Measurements from ENCODE around the gene IER5.
"Not testable (repeated sequence)": the region's sequence is repeated elsewhere in the genome, so short reads cannot be mapped to it uniquely, and the experiment has no call there.

Gene IER5

DNA sequence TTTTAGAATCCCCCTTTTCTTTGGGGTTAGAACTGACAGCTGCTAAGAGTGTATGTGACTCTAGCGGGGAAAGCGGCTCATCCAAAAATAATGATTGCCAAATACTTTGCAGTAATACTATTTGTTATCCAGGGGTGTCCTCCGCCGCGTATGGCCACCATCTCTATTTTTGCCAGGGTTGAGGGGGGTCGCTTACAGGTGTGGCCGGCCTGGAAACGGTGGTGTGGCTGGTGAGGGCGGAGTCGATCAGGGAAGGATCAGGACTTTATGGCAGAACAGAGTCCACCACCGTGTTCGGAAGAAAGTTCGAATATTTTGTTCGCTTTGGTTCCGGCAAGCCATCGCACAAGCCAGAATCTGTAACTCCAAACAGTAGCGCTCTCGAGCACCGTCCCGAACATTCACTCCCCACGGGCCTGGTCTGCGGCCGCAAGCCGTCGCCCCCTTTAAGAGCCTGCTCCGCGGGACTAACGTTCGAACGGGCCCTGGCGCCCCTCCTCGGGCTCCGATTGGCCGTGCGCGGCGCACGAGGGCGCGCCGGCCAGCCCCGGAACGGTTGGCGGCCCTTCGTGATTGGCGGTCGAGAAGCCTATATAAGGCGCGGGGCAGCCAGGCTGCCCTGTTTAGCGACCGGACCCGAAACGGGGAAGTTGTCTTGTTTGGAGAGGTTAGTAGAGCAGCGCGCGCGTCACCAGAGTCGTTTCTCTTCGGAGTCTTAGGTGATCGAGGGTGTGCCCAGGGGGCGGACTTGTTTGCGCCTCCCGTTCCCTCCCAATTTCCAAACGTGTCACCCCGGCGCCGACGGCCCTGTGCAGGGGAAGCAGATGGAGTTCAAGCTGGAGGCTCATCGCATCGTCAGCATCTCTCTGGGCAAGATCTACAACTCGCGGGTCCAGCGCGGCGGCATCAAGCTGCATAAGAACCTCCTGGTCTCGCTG, at the start of gene IER5:
Gene IER5 (plus strand): TSS at position 622 of the 938 bp plus-strand sequence. CDS start 203 bp downstream, at position 825.
- DNase-seq (ENCODE audit: low read depth) = peak; percentile 92

DNA sequence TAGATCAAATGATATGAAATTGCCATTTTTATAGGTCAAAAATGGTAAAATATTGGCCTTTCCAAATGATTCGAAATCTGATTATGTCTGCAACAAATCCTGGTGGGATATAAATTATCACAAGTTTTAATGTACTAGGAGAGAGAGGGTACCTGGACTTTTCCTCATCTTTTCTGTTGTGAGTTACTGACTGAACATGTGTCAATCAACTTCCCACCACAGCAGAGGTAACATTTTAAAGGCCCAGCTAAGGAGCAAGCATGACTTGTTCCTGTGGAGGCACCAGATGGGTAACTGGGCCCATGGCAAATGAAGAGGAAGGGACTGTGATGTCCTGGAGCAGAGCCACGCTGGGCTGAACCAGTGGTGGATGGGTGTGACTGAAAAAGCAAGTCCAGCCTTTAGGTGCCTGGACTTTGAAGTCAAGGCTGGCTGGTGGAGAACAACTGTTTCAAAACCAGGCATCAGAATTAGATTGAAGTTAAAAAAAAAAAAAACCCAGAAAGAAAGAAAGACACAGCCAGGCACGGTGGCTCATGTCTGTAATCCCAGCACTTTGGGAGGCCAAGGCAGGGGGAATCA, 48.1 kb upstream of the IER5 start:
- no peak for DNase-seq (ENCODE audit: low read depth)

DNA sequence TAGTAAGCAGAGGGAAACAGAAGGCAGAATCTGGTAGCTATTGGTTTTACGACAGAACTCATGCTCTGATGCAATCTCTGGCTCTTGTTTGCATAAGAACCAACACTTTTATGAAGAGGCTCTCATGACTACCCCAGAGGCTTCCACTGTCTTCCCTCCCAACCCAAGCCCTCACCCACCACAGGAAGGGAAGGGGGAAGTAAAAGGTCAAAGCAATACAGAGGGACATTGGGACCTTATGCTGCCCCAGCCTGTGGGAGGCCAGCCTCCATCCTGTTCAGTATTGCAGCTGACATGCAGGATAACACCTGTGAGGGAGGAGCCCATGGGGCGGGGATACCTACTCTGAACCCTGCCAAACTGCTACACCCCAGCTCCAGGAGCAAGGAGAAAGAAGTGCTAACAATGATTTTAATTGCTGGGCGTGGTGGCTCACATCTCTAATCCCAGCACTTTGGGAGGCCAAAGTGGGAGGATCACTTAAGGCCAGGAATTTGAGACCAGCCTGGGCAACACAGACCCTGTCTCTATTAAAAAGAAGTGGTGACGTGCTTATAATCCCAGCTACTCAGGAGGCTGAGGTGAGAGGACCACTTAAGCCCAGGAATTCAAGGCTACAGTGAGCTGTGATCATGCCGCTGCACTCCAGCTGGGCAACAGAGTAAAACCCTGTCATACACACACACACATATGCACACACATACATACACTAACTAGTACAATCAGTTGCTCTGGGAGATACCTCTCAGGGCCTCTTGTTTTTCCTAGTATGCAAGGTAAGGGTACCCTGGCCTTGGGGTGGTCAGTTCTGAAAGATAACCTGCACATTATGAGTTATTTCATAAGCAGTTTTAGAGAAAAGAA, 45.2 kb upstream of the IER5 start:
- no peak for DNase-seq (ENCODE audit: low read depth)

DNA sequence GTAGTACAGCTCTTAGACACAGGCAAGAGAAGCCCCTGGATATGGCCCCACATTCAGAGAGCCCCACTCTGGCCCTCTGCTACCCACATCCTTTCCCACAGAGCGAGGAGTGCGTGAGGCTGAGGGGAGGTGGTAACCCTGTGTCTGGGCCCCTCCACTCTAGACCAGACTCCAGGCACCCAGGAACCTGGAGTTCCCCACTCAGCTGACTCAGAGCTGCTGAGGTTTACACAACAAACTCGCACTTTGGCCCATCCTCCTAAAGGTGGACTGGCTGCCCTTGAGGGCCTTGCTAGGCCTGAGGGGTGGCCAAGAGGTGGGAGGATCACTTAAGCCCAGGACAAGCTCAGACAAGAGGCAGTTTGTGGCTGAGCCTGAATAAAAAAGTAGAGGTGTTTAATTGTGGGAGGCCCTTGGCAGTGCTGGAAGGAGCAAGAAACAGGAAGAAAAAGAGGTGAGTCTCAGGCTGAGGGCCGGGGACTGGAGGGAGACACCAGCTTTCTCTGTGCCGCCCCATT, 44.0 kb upstream of the IER5 start:
- peak; percentile 36 for DNase-seq (ENCODE audit: low read depth)

DNA sequence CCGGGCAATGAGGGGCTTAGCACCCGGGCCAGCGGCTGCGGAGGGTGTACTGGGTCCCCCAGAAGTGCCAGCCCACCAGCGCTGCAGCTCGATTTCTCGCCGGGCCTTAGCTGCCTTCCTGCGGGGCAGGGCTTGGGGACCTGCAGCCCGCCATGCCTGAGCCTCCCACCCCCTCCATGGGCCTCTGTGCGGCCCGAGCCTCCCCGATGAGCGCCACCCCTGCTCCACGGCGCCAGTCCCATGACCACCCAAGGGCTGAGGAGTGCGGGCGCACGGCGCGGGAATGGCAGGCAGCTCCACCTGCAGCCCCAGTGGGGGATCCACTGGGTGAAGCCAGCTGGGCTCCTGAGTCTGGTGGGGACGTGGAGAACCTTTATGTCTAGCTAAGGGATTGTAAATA, 42.6 kb upstream of the IER5 start:
- not testable (repeated sequence) for DNase-seq (ENCODE audit: low read depth)

DNA sequence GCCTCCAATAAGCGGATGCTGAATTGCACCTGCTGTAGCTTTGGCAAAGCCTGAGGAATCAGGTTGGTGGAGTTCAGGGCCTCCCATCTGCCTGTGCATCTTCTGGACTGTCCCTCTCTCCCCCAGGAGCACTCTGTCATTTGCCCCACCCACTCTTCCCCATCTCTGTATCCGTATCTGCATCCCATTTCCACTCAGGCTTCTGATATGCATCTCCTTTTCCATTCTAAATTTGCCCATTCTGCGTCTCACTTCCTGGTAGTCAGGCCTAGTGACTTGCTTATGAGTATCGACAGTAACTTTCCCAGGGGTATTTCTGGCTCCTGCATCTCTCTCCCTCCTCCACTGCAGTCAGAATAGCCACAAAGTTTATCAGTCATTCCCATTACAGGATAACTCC, 39.1 kb upstream of the IER5 start:
- no peak for DNase-seq (ENCODE audit: low read depth)

DNA sequence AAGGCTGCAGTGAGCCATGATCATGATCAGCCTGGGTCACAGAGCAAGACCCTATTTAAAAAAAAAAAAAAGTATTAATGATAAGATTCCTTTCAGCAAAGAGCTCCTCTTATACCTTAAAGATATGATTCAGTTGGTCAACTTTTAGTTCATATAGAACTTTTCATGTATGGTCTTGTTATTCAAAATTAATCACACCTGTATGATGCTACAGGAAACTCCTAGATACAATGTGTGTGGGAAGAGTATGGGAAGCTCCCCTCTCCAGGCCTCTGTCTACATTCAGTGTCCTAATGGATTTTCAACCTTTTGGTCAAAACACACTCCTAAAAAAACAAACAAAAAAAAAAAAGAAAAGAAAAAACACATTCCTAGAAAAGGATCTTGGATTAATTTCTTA, 37.6 kb upstream of the IER5 start:
- no peak for DNase-seq (ENCODE audit: low read depth)

DNA sequence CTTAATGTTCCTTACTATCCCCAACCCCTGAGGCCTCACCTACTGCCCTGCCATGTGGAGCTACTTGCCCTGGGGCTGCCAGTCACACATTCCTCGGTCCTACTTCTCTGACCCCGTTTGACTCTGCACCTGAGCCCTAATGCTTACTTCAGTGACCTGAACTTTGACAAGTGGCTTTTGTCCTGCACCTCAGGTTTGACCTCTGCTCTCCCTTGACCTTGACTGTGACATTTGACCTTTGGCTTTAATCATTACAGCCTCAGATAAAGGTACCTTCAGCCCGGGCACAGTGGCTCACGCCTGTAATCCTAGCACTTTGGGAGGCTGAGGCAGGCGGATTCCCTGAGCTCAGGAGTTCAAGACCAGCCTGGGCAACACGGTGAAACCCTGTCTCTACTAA, 31.9 kb upstream of the IER5 start:
- DNase-seq (ENCODE audit: low read depth) = no peak

DNA sequence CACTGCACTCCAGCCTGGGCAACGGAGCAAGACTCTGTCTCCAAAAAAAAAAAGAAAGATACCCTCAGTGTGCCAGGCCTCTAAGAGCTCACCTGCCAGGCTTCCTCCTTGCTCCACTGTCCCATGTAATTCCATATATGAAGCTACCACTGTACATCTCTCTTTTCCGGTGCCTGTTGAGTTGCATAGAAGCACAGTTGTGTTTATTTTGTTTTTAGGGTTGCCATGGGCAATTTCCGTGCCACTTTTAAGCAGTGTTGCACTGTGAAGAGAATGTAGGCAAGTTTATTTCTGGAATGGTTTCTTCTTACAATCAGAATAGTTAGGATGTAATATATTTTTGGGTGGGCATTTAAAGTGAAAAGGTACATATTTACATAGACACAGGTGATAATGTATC, 31.4 kb upstream of the IER5 start:
- no peak for DNase-seq (ENCODE audit: low read depth)

DNA sequence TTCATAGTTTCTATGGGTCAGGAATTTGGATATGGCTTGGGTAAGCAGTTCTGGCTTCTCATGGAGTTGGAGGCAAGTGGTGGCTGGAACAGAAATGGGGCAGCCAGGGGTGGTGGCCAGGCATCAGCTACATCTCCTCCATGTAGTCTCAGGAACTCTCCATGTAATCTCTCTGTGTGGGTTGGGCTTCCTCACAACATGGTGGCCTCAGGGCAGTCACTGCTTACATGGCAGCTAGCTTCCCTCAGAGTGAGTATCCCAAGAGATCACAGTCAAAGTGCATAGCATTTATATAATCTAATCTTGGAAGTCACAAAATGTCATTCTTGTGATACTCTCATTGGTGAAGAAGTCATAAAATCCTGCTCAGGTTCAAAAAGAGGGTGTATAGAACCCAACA, 29.1 kb upstream of the IER5 start:
- no peak for DNase-seq (ENCODE audit: low read depth)

DNA sequence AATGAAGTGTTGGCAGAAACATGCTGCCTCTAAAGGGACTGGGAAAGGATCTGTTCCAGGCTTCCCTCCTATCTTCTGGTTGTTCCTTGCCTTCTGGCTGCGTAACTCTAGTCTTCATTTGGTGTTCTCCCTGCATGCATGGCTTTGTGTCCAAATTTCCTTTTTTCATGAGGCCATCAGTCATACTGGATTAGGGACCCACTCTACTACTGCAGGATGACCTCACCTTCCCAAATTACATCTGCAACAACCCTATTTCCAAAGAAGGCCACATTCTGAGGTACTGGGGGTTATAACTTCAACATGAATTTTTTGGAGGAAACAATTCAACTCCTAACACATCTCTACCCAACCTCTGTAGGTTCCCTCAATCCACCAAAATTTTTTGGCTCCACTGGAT, 28.4 kb upstream of the IER5 start:
- no peak for DNase-seq (ENCODE audit: low read depth)

DNA sequence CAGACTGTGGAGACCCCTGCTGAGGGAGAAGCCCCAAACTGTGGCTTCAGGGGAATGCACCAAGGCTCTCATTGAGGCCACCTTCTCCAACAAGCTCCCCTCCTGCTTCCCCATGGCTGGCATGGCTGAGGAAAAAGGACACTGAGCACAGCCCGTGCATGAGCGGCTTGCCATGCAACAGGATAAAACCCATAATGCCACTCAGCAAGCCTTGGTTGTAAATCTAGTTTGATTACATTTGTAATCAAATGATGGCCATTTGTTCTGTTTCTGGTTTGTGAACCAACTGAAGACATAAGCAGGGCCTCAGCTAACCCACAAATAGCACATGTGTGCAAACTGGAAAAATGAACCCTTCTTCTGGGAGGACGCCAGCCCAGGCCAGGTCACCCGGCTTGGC, 27.6 kb upstream of the IER5 start:
- not testable (repeated sequence) for DNase-seq (ENCODE audit: low read depth)

DNA sequence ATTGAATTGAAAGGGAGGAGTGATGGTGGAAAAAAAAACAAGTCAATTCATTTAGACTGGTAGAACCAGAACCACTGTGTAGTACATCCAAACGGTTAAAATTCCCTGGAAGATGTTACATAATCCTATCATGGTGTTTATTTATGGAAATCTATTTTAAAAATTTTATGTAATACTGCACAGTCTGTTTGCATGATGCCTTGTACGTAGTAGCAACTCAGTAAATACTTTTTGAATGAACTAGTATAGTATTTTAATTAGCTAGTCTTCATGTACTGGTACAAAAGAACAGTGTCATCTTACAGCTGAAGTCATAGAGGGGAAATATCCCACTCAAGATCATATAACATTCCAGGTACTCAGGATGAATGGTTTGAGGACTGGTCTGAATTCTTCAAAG, 27.0 kb upstream of the IER5 start:
- no peak for DNase-seq (ENCODE audit: low read depth)

DNA sequence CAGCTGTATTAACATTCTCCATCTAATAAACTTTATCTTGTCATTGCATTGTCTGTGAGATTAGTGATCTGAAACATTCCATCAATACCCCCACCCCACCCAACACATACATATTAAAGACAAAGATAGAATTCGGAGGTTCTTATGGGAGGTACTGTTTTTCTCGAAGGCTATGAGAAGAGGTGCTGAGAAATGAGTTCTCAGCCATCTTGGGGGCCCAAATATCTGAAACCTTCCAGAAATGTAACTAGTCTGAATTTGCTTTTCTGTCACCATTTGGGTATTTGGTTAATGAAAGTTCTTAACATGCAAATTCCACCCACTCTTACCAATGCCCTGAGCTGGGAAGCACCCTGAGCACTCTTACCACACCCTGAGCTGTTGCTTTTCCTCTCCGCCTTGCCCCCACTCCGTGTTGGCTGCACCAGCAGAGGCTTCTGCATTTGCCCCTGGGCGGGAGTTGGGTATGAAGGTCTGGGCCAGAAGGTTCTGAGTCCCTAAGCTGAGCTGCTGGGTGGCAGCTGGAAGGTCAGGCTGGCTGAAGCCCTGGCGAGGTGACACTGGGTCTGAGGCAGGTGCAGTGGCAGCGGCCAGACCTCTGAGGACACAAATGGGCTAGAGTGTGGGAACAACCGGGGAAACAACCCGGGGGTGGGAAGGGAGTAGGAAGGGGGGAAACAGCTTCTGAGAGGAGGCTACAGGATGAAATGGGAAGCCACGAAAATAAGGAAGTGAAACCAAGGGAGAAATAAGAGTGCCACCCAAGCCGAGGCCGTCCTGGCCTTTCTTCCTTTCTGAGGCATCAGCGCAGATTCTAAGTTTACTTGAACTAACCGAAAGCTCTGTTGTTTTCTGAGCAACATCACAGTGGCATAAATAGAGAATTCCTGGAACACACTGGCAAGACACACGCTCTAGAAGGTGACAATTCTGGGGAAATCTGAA, 26.3 kb upstream of the IER5 start:
- no peak for DNase-seq (ENCODE audit: low read depth)

DNA sequence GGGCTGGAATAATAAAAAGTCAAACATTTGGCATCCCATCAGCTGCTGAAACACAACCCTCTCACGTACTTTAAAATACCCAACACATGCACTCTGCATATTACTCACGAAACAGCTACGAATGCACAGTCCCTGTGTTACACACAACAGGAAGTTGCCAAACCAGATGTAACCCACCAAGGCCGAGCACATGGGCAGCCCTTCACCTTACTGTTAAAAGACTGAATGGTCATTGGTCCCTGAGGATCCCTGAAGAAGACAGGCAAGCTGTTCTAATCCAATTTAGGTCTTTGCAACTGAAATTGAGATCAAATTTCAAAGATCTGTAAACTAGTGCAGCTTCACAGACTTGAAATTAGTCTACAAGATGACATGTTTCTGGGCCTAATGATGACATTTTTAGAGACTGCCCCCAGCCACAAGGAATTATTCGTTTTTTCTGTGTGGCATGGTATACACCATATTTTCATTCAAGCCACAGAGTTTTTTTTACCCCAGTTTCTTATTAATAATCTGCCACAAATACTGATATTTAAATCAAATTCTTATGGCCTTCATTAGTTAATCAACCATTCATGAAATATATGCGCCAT, 25.6 kb upstream of the IER5 start:
- peak; percentile 21 for DNase-seq (ENCODE audit: low read depth)

DNA sequence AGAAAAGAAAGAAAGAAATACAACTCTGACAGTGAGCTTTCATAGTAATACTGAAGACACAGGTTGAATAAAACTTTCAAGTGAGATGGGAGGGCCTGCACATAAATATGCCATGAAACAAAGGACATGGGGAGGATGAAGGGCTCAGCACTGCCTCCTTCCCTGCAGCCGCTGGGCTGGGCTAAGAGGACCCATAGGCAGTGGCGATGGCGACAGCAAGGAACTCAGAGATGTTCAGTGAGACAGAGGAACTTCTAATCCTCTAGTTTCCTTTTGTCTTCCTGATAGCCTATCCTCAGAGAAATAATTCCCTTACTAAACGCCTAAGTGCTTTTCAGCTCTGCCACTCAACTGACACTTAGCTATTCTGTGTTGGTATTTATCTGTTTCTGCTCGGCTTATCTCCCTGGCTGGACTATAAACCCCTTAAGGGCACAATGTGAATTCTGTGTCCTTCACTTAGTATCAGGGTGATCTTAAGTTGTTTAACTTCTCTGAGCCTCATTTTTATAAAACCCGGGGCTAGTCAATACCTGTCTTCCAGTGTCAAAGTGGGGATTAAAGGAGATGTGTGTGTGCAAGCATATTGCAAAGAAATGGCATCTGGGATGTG, 24.4 kb upstream of the IER5 start:
- no peak for DNase-seq (ENCODE audit: low read depth)

DNA sequence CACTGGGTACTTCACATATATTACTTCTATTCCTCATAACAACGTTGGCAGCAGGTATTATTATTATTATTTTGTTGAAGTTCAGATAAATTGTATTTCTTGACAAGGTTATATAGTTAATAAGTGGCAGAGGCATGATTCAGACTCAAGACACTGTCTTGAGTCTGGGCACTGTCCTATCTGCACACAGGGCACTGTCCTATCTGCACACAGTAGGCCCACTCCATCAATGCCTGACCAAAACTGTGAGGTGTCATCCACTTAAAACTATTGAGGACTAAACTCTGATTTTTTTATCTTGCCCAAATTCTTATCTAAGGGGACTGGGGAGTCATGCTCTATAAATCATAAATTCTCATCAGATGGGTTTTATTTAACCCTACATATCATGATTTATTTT, 23.8 kb upstream of the IER5 start:
- DNase-seq (ENCODE audit: low read depth) = no peak

DNA sequence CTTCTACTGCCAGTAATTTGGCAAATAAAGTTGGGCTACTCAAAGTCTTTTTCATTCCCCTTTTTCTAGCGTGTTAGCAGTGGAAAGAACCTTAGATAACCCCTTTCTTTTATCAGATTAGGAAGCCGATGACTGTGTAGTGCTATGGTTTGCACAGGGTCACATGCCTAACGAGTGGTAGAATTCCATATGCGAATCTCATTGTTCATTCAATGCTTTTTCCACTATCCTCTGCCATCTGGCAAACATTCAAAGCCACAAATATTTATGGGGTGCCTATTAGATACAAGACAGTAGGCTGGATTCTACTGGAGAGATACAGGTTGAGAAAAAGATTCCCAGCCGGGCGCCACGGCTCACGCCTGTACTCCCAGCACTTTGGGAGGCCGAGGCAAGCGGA, 14.9 kb upstream of the IER5 start:
- DNase-seq (ENCODE audit: low read depth) = no peak

DNA sequence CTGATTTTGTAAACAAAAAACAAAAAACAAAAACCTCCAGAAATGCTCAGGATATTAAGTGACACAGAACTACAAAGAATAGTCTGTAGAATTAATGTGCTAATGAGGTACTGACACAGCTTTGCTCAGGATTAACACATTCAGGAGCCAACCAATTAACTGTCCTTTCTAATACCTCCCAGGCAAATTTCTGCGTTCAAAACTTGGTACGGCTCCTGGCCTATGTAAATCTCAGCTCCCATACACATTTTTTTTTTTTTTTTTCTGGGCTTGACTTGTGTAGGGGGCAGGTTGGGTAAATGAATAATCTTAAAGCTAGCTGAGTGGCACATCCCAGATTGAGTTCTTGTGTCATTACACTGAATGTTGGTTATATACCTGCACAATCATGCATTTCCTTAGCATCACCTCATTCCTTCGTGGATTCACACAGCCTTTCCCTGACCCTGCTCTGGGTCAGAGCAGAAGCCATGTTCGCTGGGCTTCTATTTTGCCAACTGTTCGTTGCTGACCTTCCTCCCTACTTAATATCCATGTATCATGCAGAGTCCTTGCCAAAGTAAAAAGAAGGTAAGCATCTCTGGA, 12.6 kb upstream of the IER5 start:
- no peak for DNase-seq (ENCODE audit: low read depth)

DNA sequence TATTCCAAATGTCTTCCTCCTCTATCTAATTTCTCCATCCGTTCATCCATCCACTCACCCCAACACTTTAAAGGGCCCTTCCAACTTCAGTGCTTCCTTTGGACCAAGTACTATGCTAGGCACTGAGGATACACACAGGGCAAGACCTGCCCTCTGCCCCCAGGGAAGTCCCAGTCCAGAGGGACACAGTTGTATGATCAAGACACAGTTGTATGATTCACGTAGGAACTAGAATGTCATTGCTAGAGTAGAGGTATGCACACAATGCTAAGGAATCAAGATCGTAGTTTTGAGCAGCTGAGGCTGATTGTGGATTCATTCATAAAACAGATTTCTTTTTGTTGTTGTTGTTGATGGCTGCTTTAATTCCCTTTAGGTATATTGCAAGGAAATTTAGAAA, 11.6 kb upstream of the IER5 start:
- DNase-seq (ENCODE audit: low read depth) = no peak

Data from stimulated activated CD8-positive, alpha-beta memory T cell treated with anti-CD3 and anti-CD28 coated beads, Interleukin-12 subunit alpha, Interleukin-12 subunit beta, amount 100 ng/mL, for 4 hours (primary cell).